Small intestine (tissue), 7 donors: Measurements from ENCODE around the gene CLIC3. TPM values are rescaled to one million over a fixed set of nuclear protein-coding genes. Genes with fewer than 3 reads are reported as not detected.

Experiments used
- DNase-seq, 2 donors: peaks; one replicate each; pipeline versions ENCODE4 v3.0.0 to v3.0.0-alpha.2; 2013
- FAIRE-seq: peaks from 2 replicates; lab custom pipeline; 2012; peaks lifted over from hg19 to GRCh38; lab: Jason Lieb, UNC
- H3K27ac ChIP-seq, 3 donors: one replicate each; pipeline ENCODE4 v1.5.1; 2013; ENCODE audit warnings: low read length in 2 of 3, mild to moderate bottlenecking in 2 of 3, control low read depth in 1 of 3, inconsistent platforms in 1 of 3, low read depth in 1 of 3, moderate library complexity in 1 of 3
- H3K27me3 ChIP-seq, 3 donors: one replicate each; pipeline ENCODE4 v1.6.1; 2013; ENCODE audit warnings: low read length in 3 of 3, inconsistent platforms in 1 of 3; ENCODE audit not compliant: control insufficient read depth in 3 of 3, insufficient read depth in 3 of 3
- H3K36me3 ChIP-seq, 3 donors: one replicate each; pipeline ENCODE4 v1.6.1; 2013; ENCODE audit warnings: low read length in 3 of 3, inconsistent platforms in 1 of 3, low read depth in 1 of 3, mild to moderate bottlenecking in 1 of 3, moderate library complexity in 1 of 3; ENCODE audit not compliant: control insufficient read depth in 3 of 3, insufficient read depth in 2 of 3
- H3K4me1 ChIP-seq, 3 donors: one replicate each; pipeline ENCODE4 v1.6.1; 2013; ENCODE audit warnings: low read length in 2 of 3, inconsistent platforms in 1 of 3, low read depth in 1 of 3, mild to moderate bottlenecking in 1 of 3, moderate library complexity in 1 of 3; ENCODE audit not compliant: control insufficient read depth in 3 of 3, insufficient read depth in 2 of 3
- H3K4me3 ChIP-seq, 3 donors: one replicate each; pipeline ENCODE4 v1.5.1; 2013; ENCODE audit warnings: low read length in 3 of 3, control low read depth in 1 of 3, inconsistent platforms in 1 of 3, low read depth in 1 of 3, mild to moderate bottlenecking in 1 of 3, moderate library complexity in 1 of 3
- H3K9me3 ChIP-seq, 2 donors: one replicate each; pipeline ENCODE4 v1.6.1; 2013; ENCODE audit warnings: low read depth in 1 of 2, low read length in 1 of 2; ENCODE audit not compliant: control insufficient read depth in 2 of 2, insufficient read depth in 1 of 2
- WGBS, 3 donors: extraction: QIAGEN DNeasy Blood & Tissue Kit; methylation state at CpG; one replicate each; pipeline ENCODE4 v1.1.7; 2013; 5-methylcytosine and 5-hydroxymethylcytosine counted together
- polyA plus RNA-seq, 4 donors: library from polyadenylated mRNA; stranded (reverse) in 3 of 4; unstranded in 1 of 4; fragments of 200-250 nt in 3 of 4; fragments of 120-200 nt in 1 of 4; gene quantifications; one replicate each; pipeline versions ENCODE4 v1.2.1 to v1.2.3, GENCODE V29; 2013
- donor health status: healthy with polysubstance abuse.
- donor health status: control.
- donor health status: control.
- donor health status: Bipolar disorder and iron deficiency.
- donor health status: healthy.

Gene CLIC3
- polyA plus RNA-seq, 4 donors = 0.81 to 6.2 (median 1.4) TPM; not detected in 1

DNA sequence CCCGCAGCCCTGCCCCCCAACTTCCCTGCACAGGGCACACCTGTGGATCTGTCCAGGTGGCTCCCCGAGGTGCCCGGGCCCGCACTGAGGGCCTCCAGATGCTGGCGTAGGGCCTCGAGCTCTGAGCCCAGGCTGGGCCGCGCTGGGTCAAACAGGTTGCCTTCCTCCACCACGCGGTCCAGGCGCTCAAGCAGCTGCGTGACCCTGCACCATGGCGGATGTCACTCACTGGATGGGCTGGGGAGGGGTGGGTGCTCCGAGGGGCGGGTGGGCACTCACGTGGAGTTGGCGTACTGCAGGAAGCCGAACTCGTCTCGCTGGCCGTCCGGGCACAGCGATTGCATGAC lies 26.3 kb upstream of the CLIC3 start:
- DNase-seq (no peak), FAIRE-seq (no peak)
- WGBS, 3 donors = 49 to 84% (median 55%) methylated on average over 15 to 23 of the region's 23 CpGs
- Histone ChIP-seq H3K4me1 (peaks cover 0 to 35% (median 4%) of the 10 kb centered on the region in 3 donors), H3K27me3 (peaks cover 0 to 4% (median 0%) of the 10 kb centered on the region in 3 donors), H3K36me3 (peaks cover 0 to 31% (median 2%) of the 10 kb centered on the region in 3 donors), H3K9me3 (no peaks in the 10 kb centered on the region), H3K4me3 (no peak overlapping the region), H3K27ac (peak overlapping the region in 2 of 3 donors; percentile 80 to 89)

DNA sequence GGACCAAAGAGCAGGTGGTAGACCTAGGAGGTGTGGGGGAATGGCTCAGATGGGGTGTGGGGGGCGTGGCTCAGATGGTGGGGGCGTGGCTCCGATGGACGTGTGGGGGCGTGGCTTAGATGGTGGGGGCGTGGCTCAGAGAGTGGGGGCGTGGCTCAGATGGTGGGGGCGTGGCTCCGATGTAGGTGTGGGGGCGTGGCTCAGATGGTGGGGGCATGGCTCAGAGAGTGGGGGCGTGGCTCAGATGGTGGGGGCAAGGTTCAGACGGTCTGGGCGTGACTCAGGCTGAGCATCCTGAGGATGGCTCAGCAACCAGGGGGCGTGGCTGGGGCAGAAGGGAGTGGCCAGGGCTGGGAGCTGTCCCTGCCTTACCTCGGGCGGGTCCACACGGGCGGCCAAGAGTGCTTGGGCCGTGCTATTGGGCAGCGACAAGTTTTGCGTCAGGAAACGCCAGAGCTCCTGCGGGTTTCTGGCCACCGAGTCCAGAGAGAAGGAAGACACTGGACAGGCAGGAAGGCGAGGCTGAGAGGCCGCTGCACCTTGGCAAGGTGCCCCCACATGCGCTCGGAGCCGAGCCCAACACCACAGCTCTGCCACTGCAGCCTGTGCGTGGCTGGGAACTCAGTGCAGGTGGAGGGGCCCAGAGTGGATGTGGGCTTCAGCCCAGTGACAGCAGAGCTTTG lies 25.8 kb upstream of the CLIC3 start:
- H3K9me3 ChIP-seq = no peaks in the 10 kb centered on the region
- peaks cover 0 to 36% (median 3%) of the 10 kb centered on the region in 3 donors for H3K36me3 ChIP-seq
- H3K27me3 ChIP-seq = peaks cover 0 to under 1% (median 0%) of the 10 kb centered on the region in 3 donors
- no peak overlapping the region for H3K4me3 ChIP-seq
- no peak for FAIRE-seq
- 10 to 43% (median 37%) methylated on average over 23 to 30 of the region's 30 CpGs for WGBS, 3 donors
- H3K4me1 ChIP-seq = peaks cover 0 to 30% (median 4%) of the 10 kb centered on the region in 3 donors
- peak overlapping the region in 2 of 3 donors; percentile 80 to 89 for H3K27ac ChIP-seq
- DNase-seq = peak; percentile 95 to 97

DNA sequence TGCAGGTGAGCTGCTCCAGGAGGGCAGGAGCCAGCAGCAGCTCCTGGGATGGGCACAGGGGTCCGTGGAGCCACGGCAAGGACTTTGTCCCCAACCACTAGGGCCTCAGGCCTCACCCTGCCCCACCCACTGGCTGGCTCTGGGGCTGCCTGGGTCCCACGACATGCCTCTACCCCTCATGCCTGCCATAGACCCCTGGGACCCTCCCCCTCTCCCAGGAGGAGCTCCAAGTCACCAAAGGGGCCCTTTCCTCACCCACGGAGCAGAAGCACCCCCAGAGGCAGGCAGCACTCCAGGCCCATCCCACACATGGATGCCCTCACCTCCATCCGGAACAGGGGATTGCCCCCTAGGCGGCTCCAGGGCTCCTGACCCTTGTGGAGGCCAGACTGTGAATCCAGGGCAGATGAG lies 25.2 kb upstream of the CLIC3 start:
- peaks cover 0 to 26% (median 4%) of the 10 kb centered on the region in 3 donors for H3K4me1 ChIP-seq
- no peak overlapping the region for H3K4me3 ChIP-seq
- no peaks in the 10 kb centered on the region for H3K27me3 ChIP-seq
- no peaks in the 10 kb centered on the region for H3K9me3 ChIP-seq
- no peak overlapping the region for H3K27ac ChIP-seq
- no peak for FAIRE-seq
- 17 to 66% (median 54%) methylated on average over 6 of the region's 6 CpGs for WGBS, 3 donors
- DNase-seq = peak in 1 of 2 donors; percentile 54
- peaks cover 0 to 42% (median 3%) of the 10 kb centered on the region in 3 donors for H3K36me3 ChIP-seq

DNA sequence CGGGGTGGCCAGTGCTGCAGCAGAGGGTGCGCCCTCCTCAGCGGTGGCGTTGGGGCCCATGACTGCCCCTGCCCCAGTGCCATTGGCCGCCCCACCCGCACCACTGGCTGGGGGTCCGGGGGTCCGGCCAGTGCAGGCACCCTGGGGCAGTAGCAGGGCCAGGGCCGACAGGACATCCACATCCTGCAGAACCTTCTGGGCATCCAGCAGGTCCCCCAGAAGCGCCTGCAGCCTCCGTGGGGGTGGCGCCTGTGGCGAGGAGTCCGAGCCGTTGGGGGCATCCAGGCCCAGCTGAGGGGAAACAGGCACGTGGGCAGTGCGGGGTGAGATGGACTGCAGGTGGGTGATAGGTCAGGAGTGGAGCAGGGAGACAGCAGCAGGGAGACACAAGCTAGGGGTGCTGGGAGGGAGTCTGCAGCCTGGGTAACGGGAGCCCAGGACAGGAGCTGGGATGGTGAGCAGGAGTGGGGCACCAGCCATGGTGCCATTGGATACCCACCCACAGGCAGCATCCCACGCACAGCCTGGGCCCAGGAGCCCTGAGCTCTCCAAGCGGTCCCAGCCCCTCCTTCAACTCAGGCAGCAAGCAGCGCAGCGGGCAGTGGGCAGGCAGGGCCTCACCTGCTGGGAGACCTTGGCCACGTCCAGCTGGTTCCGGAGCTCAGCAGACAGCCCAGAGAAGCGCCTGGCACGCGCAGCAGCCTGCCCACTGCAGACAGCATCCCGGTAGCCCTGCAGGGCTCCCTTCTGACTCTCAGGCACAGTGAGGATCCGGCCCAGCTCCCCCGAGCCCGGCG lies 24.6 kb upstream of the CLIC3 start:
- WGBS, 3 donors = 70 to 89% (median 86%) methylated on average over 29 to 32 of the region's 32 CpGs
- Histone ChIP-seq H3K36me3 (peaks cover 0 to 48% (median 3%) of the 10 kb centered on the region in 3 donors), H3K27me3 (no peaks in the 10 kb centered on the region), H3K4me1 (peaks cover 0 to 24% (median 4%) of the 10 kb centered on the region in 3 donors), H3K4me3 (no peak overlapping the region), H3K9me3 (no peaks in the 10 kb centered on the region), H3K27ac (no peak overlapping the region)
- DNase-seq = no peak
- FAIRE-seq = no peak

DNA sequence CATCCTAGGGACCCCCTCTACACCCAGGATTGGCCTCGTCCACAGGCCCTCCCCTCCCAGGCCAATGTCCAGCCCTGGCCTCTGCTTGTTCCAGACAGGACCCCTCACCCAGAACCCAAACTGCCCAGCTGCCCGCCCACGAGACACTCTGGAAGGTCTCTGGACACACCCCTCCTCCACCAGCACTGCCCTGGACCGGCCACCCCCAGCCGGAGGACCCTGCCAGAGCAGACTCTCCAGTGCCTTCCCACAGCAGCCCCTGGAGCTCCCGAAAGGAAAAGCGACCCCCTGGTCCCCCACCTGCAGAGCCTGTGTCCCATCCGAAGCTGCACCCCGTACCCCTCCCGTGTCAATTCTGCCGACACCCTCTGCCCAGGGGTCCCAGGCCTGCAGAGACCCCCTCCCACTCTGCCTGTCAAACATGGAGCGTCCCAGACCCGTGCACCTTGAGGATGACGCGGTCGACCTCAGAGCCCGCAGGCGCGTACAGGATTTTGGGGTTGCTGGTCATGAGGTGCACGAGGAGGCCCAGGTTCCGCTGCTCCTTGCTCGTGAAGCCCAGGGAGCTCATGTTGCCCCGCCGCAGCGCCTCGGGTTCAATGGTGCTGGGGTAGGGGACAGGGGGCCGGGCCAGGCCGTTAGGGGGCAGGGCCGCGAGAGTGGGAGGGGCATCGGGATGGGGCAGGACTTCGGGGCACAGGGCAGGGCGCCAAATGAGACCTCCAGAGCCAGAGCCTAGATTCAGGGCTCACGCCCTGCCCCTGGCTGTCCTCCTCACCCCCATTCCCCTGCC lies 23.7 kb upstream of the CLIC3 start:
- FAIRE-seq (no peak), DNase-seq (no peak)
- Histone ChIP-seq H3K4me1 (peaks cover 0 to 21% (median 4%) of the 10 kb centered on the region in 3 donors), H3K36me3 (peaks cover 0 to 55% (median 3%) of the 10 kb centered on the region in 3 donors), H3K4me3 (no peak overlapping the region), H3K27ac (no peak overlapping the region), H3K27me3 (no peaks in the 10 kb centered on the region), H3K9me3 (peaks cover 0 to 4% of the 10 kb centered on the region in 2 donors)
- 90 to 94% (median 92%) methylated on average over 34 of the region's 34 CpGs for WGBS, 3 donors

DNA sequence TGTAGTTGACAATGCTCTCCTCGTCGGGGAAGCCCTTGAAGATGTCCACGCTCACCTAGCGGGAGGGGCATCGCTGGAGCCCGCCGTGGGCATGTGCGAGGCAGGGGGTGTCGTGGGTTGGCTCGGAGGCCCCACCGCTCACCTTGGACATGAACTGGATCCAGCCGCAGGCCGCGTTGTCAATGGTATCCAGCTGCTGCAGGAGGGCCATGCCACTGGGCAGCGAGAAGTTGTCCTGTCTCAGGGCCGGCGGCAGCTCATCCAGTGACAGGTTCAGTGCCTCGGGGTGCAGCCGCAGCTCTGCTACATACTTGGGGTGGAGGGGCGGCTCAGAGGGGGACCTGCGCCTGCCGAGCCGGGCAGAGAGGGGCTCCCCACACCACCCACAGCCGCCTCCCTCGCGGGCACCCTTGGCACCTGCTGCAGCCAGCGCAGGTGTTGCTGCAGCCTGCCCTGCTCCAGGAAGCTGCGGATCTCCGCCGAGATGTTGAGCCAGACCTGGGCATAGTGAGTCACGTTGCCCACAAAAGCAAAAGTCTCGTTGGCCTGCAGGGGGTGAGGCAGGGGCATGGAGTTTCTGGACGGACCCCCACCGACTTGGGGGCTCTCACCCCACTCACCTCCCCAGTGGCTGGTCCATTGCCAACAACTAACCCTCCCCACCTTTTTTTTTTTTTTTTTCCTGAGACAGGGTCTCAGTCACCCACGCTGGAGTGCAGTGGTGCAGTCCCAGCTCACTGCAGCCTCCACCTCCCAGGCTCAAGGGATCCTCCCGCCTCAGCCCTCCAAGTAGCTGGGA lies 22.6 kb upstream of the CLIC3 start:
- Histone ChIP-seq H3K4me1 (peaks cover 0 to 21% (median 4%) of the 10 kb centered on the region in 3 donors), H3K9me3 (peaks cover 0 to 4% of the 10 kb centered on the region in 2 donors), H3K36me3 (peaks cover 2 to 65% (median 3%) of the 10 kb centered on the region in 3 donors), H3K27ac (no peak overlapping the region), H3K27me3 (no peaks in the 10 kb centered on the region), H3K4me3 (no peak overlapping the region)
- WGBS, 3 donors = 72 to 92% (median 75%) methylated on average over 29 to 36 of the region's 36 CpGs
- DNase-seq (no peak), FAIRE-seq (no peak)

DNA sequence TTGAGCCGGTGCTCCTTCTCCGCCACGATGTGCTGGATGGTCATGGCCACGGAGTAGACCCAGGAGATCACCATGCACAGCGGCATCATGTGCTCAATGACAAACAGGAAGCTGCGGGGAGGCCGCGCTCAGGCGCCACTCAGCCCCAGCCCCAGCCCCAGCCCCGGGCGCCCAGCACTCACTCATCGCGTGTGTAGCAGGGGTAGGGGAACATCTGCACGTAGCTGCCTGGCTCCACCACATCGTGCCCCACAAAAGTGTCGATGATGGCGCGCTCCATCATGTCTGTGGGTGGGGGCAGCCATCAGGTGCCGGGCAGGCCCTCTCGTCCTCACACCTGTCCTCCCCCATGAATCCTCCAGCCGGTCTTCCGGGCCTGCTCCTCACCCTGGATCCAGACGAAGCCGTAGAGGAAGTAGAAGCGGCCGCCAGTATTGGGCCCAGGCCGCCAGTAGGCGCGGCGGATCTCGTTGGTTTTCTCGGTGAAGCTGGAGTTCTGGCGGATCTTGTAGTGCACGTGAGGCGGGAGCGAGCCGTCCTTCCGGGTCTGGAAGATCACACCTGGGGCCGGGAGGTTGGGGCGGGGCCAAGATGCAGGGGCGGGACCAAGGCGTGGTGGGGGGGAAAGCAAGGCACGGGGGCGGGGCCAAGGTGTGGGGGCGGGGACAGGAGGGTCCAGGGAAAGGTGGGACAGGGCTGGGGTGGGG lies 21.6 kb upstream of the CLIC3 start:
- Histone ChIP-seq H3K36me3 (peaks cover 2 to 66% (median 3%) of the 10 kb centered on the region in 3 donors), H3K9me3 (peaks cover 0 to 4% of the 10 kb centered on the region in 2 donors), H3K27me3 (no peaks in the 10 kb centered on the region), H3K4me1 (peaks cover 0 to 16% (median 3%) of the 10 kb centered on the region in 3 donors), H3K4me3 (no peak overlapping the region), H3K27ac (no peak overlapping the region)
- FAIRE-seq (no peak), DNase-seq (no peak)
- WGBS, 3 donors = 92 to 93% (median 93%) methylated on average over 40 to 45 of the region's 45 CpGs
